Measurements from ENCODE around the gene MRM2. TPM values are rescaled to one million over a fixed set of nuclear protein-coding genes. Genes with fewer than 3 reads are reported as not detected.

MRM2 gene
- total RNA-seq, 1 donor from 2014 or later, result 22.6 TPM

DNA sequence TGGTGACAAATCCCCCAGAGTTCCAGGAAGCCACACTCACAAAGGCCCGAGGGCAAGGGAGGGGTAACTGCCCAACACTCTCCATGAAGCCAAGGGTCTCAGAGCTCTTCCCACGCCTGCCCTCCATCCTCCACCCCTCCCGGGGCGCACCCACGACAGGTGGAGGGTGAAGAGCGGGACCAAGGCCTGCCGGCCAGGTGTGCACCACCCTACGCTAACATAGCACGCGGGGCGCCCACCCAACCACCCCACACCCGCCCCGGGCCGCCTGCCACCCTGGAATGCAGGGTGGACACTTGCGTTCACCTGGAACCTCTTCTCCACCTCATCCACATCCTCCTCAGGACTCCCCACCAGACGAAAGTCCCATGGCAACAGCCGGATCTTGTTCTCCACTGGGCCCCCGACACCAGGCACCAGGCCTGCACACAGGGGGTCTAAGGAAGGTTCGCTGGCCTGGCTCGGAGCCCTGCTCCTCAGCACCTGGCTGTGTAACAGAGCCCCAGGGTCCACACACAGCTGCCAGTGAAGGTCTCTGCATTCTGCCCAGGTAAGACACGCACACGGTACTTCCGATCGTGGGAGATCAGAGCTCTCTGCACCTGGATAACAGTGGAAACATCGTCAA lies 41.9 kb downstream of the MRM2 start:
- H3K27me3 Mint-ChIP-seq (ENCODE audit: low read depth, unreplicated experiment), result no peaks in the 10 kb centered on the region
- peaks cover 34% of the 10 kb centered on the region for H3K36me3 Mint-ChIP-seq (ENCODE audit: low read depth, unreplicated experiment)
- no peak overlapping the region for H3K4me3 Mint-ChIP-seq (ENCODE audit: unreplicated experiment)
- Histone ChIP-seq H3K9ac (ENCODE audit: low read length) (no peak overlapping the region), H3K27ac (ENCODE audit: low read depth, low read length) (no peak overlapping the region), H3K79me2 (ENCODE audit: insufficient read depth, low read length) (no peaks in the 10 kb centered on the region), H3K9me3 (ENCODE audit: insufficient read depth, low read depth, low read length) (no peaks in the 10 kb centered on the region), H3K4me1 (ENCODE audit: insufficient read depth, low read length) (no peaks in the 10 kb centered on the region), H3K27me3 (ENCODE audit: insufficient read depth, low read length) (no peaks in the 10 kb centered on the region), H2AFZ (ENCODE audit: low read depth, low read length) (no peak overlapping the region), H3K4me3 (ENCODE audit: insufficient read depth, low read depth, low read length) (no peak overlapping the region), H3K4me2 (ENCODE audit: low read length) (no peak overlapping the region), H4K20me1 (ENCODE audit: insufficient read depth, low read length) (peaks cover 19% of the 10 kb centered on the region), H3K36me3 (ENCODE audit: insufficient read depth, low read length) (peaks cover 3% of the 10 kb centered on the region)
- TF ChIP-seq EZH2 (IDR thresholded peaks at IDR 0.05; ENCODE audit: insufficient read depth, low read length), result no peak
- no peak for TF ChIP-seq CTCF (IDR thresholded peaks at IDR 0.05; ENCODE audit: insufficient read depth, low read depth, low read length)
- H3K9me3 Mint-ChIP-seq (ENCODE audit: unreplicated experiment), result no peaks in the 10 kb centered on the region
- DNase-seq (ENCODE audit: low read depth), result no peak
- FAIRE-seq, result no peak
- peak overlapping the region; percentile 47 for H3K27ac Mint-ChIP-seq (ENCODE audit: unreplicated experiment)
- peaks cover 17% of the 10 kb centered on the region for H3K4me1 Mint-ChIP-seq (ENCODE audit: low read depth, unreplicated experiment)

GRCh38 chr7:2199528-2199927 lies 42.5 kb downstream of the MRM2 start:
- Histone ChIP-seq H3K9me3 (ENCODE audit: insufficient read depth, low read depth, low read length) (no peaks in the 10 kb centered on the region), H3K27me3 (ENCODE audit: insufficient read depth, low read length) (no peaks in the 10 kb centered on the region), H3K36me3 (ENCODE audit: insufficient read depth, low read length) (peaks cover 3% of the 10 kb centered on the region), H4K20me1 (ENCODE audit: insufficient read depth, low read length) (peaks cover 18% of the 10 kb centered on the region), H3K9ac (ENCODE audit: low read length) (no peak overlapping the region), H2AFZ (ENCODE audit: low read depth, low read length) (no peak overlapping the region), H3K4me3 (ENCODE audit: insufficient read depth, low read depth, low read length) (no peak overlapping the region), H3K4me2 (ENCODE audit: low read length) (no peak overlapping the region), H3K27ac (ENCODE audit: low read depth, low read length) (no peak overlapping the region), H3K79me2 (ENCODE audit: insufficient read depth, low read length) (no peaks in the 10 kb centered on the region), H3K4me1 (ENCODE audit: insufficient read depth, low read length) (no peaks in the 10 kb centered on the region)
- TF ChIP-seq EZH2 (IDR thresholded peaks at IDR 0.05; ENCODE audit: insufficient read depth, low read length), result no peak
- TF ChIP-seq CTCF (IDR thresholded peaks at IDR 0.05; ENCODE audit: insufficient read depth, low read depth, low read length), result no peak
- H3K27ac Mint-ChIP-seq (ENCODE audit: unreplicated experiment), result no peak overlapping the region
- no peaks in the 10 kb centered on the region for H3K27me3 Mint-ChIP-seq (ENCODE audit: low read depth, unreplicated experiment)
- no peak overlapping the region for H3K4me3 Mint-ChIP-seq (ENCODE audit: unreplicated experiment)
- DNase-seq (ENCODE audit: low read depth), result no peak
- H3K36me3 Mint-ChIP-seq (ENCODE audit: low read depth, unreplicated experiment), result peaks cover 35% of the 10 kb centered on the region
- no peaks in the 10 kb centered on the region for H3K9me3 Mint-ChIP-seq (ENCODE audit: unreplicated experiment)
- H3K4me1 Mint-ChIP-seq (ENCODE audit: low read depth, unreplicated experiment), result peaks cover 12% of the 10 kb centered on the region
- FAIRE-seq, result no peak

DNA sequence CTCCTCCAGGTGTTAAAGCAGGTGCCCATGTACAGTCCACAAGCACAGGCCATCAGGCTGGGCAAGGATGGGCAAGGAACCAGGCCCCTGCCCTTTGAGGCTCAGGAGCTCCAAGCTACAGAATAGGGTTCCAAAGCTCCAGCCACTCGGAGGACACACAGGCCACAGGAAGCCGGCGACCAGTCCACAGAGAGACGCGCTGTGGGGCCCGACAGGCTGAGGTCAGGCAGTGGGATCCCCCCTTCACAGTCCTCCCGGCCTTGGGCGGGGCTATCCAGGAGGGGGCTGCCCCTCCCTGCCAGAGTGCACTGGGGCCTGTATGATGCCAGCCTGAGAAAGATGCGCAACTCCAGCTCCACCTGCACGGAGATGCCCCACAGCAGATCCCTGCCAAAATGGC lies 43.2 kb downstream of the MRM2 start:
- Mint-ChIP-seq H3K4me3 (ENCODE audit: unreplicated experiment) (no peak overlapping the region), H3K4me1 (ENCODE audit: low read depth, unreplicated experiment) (peaks cover 5% of the 10 kb centered on the region), H3K27me3 (ENCODE audit: low read depth, unreplicated experiment) (no peaks in the 10 kb centered on the region), H3K27ac (ENCODE audit: unreplicated experiment) (no peak overlapping the region), H3K9me3 (ENCODE audit: unreplicated experiment) (no peaks in the 10 kb centered on the region), H3K36me3 (ENCODE audit: low read depth, unreplicated experiment) (peaks cover 34% of the 10 kb centered on the region)
- Histone ChIP-seq H3K4me2 (ENCODE audit: low read length) (no peak overlapping the region), H3K79me2 (ENCODE audit: insufficient read depth, low read length) (no peaks in the 10 kb centered on the region), H2AFZ (ENCODE audit: low read depth, low read length) (no peak overlapping the region), H3K27ac (ENCODE audit: low read depth, low read length) (no peak overlapping the region), H3K36me3 (ENCODE audit: insufficient read depth, low read length) (peaks cover 3% of the 10 kb centered on the region), H3K27me3 (ENCODE audit: insufficient read depth, low read length) (no peaks in the 10 kb centered on the region), H3K9me3 (ENCODE audit: insufficient read depth, low read depth, low read length) (no peaks in the 10 kb centered on the region), H3K4me3 (ENCODE audit: insufficient read depth, low read depth, low read length) (no peak overlapping the region), H4K20me1 (ENCODE audit: insufficient read depth, low read length) (peaks cover 18% of the 10 kb centered on the region), H3K4me1 (ENCODE audit: insufficient read depth, low read length) (no peaks in the 10 kb centered on the region), H3K9ac (ENCODE audit: low read length) (no peak overlapping the region)
- TF ChIP-seq EZH2 (IDR thresholded peaks at IDR 0.05; ENCODE audit: insufficient read depth, low read length), result no peak
- no peak for TF ChIP-seq CTCF (IDR thresholded peaks at IDR 0.05; ENCODE audit: insufficient read depth, low read depth, low read length)
- no peak for FAIRE-seq
- no peak for DNase-seq (ENCODE audit: low read depth)
